HepG2 (cell line): Measurements from ENCODE around the gene NOTO. TPM values are rescaled to one million over a fixed set of nuclear protein-coding genes. Genes with fewer than 3 reads are reported as not detected.
A peak's percentile ranks its signal among the peaks of the same experiment; 100 is the strongest.

Experiments used
- ATF6 ChIP-seq: sonication (generic); formaldehyde crosslinking; conservative IDR thresholded peaks from 2 replicates; pipeline ENCODE4 v1.4.0; 2020; ENCODE audit warnings: missing genetic modification reagents
- CHCHD3 ChIP-seq: sonication (generic); formaldehyde crosslinking; IDR thresholded peaks from 2 replicates; pipeline ENCODE4 v1.8.0; 2022; ENCODE audit warnings: mild to moderate bottlenecking, missing genetic modification reagents, moderate library complexity
- HNF1B ChIP-seq: sonication (generic); formaldehyde crosslinking; IDR thresholded peaks from 2 replicates; pipeline ENCODE4 v1.5.1; 2020; ENCODE audit warnings: mild to moderate bottlenecking, moderate library complexity, missing genetic modification reagents
- HOXA3 ChIP-seq: sonication (generic); formaldehyde crosslinking; IDR thresholded peaks from 2 replicates; pipeline ENCODE4 v1.5.0; 2020; ENCODE audit warnings: missing genetic modification reagents
- MLXIP ChIP-seq: sonication (generic); formaldehyde crosslinking; IDR thresholded peaks from 2 replicates; pipeline ENCODE4 v1.9.0; 2021; ENCODE audit warnings: missing genetic modification reagents, borderline replicate concordance
- SP1 ChIP-seq, 2 experiments: fragments of 450-650 bp in 1 of 2; sonication (generic) in 1 of 2; formaldehyde crosslinking in 1 of 2; IDR thresholded peaks; 2 replicates each; pipeline versions ENCODE4 v1.4.0 to v1.6.1; 2016 to 2020; ENCODE audit warnings: missing genetic modification reagents in 1 of 2
- TAF15 ChIP-seq: fragments of 200-400 bp; formaldehyde crosslinking; IDR thresholded peaks from one replicate; pipeline ENCODE4 v1.6.1; 2018; ENCODE audit warnings: mild to moderate bottlenecking, low read depth, low read length; ENCODE audit not compliant: poor library complexity, severe bottlenecking
- ZGPAT ChIP-seq: IDR thresholded peaks from 2 replicates; pipeline ENCODE4 v1.6.1; 2016; ENCODE audit warnings: mild to moderate bottlenecking
- ZHX1 ChIP-seq: sonication (generic); formaldehyde crosslinking; IDR thresholded peaks from 2 replicates; pipeline ENCODE4 v1.8.1; 2022; ENCODE audit warnings: low read depth, mild to moderate bottlenecking, missing genetic modification reagents
- ZKSCAN8 ChIP-seq: IDR thresholded peaks from 2 replicates; pipeline ENCODE4 v1.6.1; 2016; ENCODE audit warnings: borderline replicate concordance, missing genetic modification reagents, missing compliant biosample characterization
- ZNF205 ChIP-seq: IDR thresholded peaks from 2 replicates; pipeline ENCODE4 v1.6.1; 2018; ENCODE audit warnings: missing biosample characterization, missing genetic modification reagents
- ZNF414 ChIP-seq: sonication (generic); formaldehyde crosslinking; IDR thresholded peaks from 2 replicates; pipeline ENCODE4 v1.5.0; 2020; ENCODE audit warnings: missing genetic modification reagents
- ZNF639 ChIP-seq: conservative IDR thresholded peaks from 2 replicates; pipeline ENCODE4 v1.6.1; 2018; ENCODE audit warnings: missing genetic modification reagents
- ZNF792 ChIP-seq: IDR thresholded peaks from 2 replicates; pipeline ENCODE4 v1.6.1; 2016
- polyA plus RNA-seq, 8 experiments: library from polyadenylated mRNA; depleted of rRNA in 3 of 8; stranded (reverse) in 7 of 8; unstranded in 1 of 8; fragments of >200 nt; fragmentation: Illumina TruSeq in 4 of 8; extraction: Trizol in 4 of 8; gene quantifications; 2 replicates each; pipeline versions ENCODE4 v1.2.1 to v1.2.3, GENCODE V29; 2011 to 2016; ENCODE audit warnings: low read depth in 4 of 8, missing spikeins in 1 of 8, mixed read lengths in 1 of 8; ENCODE audit not compliant: insufficient read depth in 1 of 8
- total RNA-seq, 5 experiments: library from RNA; depleted of rRNA; stranded (reverse); fragments of >200 nt; fragmentation: Illumina TruSeq; extraction: Trizol; gene quantifications; 2 replicates each; pipeline ENCODE4 v1.2.3, GENCODE V29; 2016; ENCODE audit warnings: low read depth in 1 of 5

The NOTO gene
- total and polyA plus RNA-seq, 2 of the 13 experiments (the other 11 are each of a cell fraction or from before 2014, with no cell fraction given) = not detected

GRCh38 chr2:73175663-73176204, 26.6 kb upstream of the NOTO start (continued):
- TF ChIP-seq TAF15 (peak; percentile 22), ZNF414 (CRISPR knock-in tag) (0 out of 2 replicates have a peak, but pooled peaks have one; percentile 44), ZKSCAN8 (CRISPR knock-in tag) (0 out of 2 replicates have a peak, but pooled peaks have one; percentile 52), ZNF639 (CRISPR knock-in tag) (peak; percentile 91), HOXA3 (CRISPR knock-in tag) (peak; percentile 67), ZGPAT (CRISPR knock-in tag) (peak; percentile 63; the same call in 1 of the 2 replicates), HNF1B (CRISPR knock-in tag) (peak; percentile 47; the same call in 1 of the 2 replicates), ZHX1 (CRISPR knock-in tag) (0 out of 2 replicates have a peak, but pooled peaks have one; percentile 6), SP1 (IDR thresholded peaks at IDR 0.05) (no peak), SP1 (CRISPR knock-in tag; IDR thresholded peaks at IDR 0.05) (no peak), ZNF792 (no peak), ATF6 (no peak), MLXIP (CRISPR knock-in tag) (no peak), CHCHD3 (CRISPR knock-in tag) (0 out of 2 replicates have a peak, but pooled peaks have one; percentile 46), ZNF205 (CRISPR knock-in tag) (peak; percentile 46; the same call in 1 of the 2 replicates)
